ENCODE measurements around the gene AUP1. TPM values are rescaled to one million over a fixed set of nuclear protein-coding genes. Genes with fewer than 3 reads are reported as not detected.

Gene AUP1
- total RNA-seq, 1 experiment from 2014 or later: 91.5 TPM

DNA sequence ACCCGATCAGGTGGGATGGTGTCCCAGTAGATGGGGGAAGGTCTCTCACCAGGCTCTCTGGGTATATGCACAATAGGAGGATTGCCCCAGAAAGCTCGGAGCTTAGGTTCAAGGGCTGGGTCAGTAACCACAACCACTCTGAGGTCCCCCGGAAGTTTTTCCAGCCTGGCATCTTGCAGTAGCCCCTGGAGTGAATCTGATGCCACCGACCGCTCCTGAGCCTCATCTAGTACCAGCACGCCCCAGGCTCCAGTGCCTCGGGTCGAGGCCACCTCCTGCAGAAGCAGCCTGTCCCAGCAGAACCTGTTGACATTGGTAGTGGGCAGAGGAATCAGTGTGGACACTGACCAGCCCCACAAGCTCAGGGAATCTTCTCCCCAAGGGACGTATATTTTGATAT lies 5.5 kb downstream of the AUP1 start:
- H3K79me1 ChIP-seq (ENCODE audit: insufficient read depth, low read depth, low read length, poor library complexity, severe bottlenecking): peaks cover 4% of the 10 kb centered on the region
- H3K79me2 ChIP-seq (ENCODE audit: insufficient read depth, low read length): peaks cover 4% of the 10 kb centered on the region; the same call in 1 of the 2 replicates
- H3K27ac ChIP-seq (ENCODE audit: insufficient read length, low read depth, low read length): no peak overlapping the region
- no peak overlapping the region for H3K9ac ChIP-seq (ENCODE audit: extremely low read depth, insufficient read length, low read length)
- TF ChIP-seq, protein P1, sequence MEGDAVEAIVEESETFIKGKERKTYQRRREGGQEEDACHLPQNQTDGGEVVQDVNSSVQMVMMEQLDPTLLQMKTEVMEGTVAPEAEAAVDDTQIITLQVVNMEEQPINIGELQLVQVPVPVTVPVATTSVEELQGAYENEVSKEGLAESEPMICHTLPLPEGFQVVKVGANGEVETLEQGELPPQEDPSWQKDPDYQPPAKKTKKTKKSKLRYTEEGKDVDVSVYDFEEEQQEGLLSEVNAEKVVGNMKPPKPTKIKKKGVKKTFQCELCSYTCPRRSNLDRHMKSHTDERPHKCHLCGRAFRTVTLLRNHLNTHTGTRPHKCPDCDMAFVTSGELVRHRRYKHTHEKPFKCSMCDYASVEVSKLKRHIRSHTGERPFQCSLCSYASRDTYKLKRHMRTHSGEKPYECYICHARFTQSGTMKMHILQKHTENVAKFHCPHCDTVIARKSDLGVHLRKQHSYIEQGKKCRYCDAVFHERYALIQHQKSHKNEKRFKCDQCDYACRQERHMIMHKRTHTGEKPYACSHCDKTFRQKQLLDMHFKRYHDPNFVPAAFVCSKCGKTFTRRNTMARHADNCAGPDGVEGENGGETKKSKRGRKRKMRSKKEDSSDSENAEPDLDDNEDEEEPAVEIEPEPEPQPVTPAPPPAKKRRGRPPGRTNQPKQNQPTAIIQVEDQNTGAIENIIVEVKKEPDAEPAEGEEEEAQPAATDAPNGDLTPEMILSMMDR (conservative IDR thresholded peaks at IDR 0.05): no peak
- H2BK20ac ChIP-seq (ENCODE audit: low read depth, low read length, poor library complexity, severe bottlenecking): no peak overlapping the region
- no peak for DNase-seq
- Mint-ChIP-seq H3K4me1 (peaks cover 11 to 14% of the 10 kb centered on the region in 2 experiments), H3K36me3 (ENCODE audit: insufficient read depth in 1 of 3, low read depth in 3 of 3) (peaks cover 23 to 30% (median 30%) of the 10 kb centered on the region in 3 experiments), H3K27me3 (ENCODE audit: low read depth) (peaks cover 45% of the 10 kb centered on the region), H3K27ac (no peak overlapping the region), H3K9me3 (no peaks in the 10 kb centered on the region; a peak in 1 of 5 replicates), H3K4me3 (no peak overlapping the region; a peak in 1 of 5 replicates)
- H2BK15ac ChIP-seq (ENCODE audit: low read depth, low read length): no peak overlapping the region
- no peaks in the 10 kb centered on the region for H4K20me1 ChIP-seq (ENCODE audit: control insufficient read depth, insufficient read depth, insufficient read length)
- no peak overlapping the region for H4K8ac ChIP-seq (replicated peaks; ENCODE audit: insufficient read length, low read depth, low read length)
- no peak overlapping the region for H3K23ac ChIP-seq (ENCODE audit: insufficient read length, low read depth, low read length)
- no peak overlapping the region for H3K4ac ChIP-seq (ENCODE audit: low read depth, low read length)
- peaks cover 12% of the 10 kb centered on the region; the same call in 1 of the 2 replicates for H3K27me3 ChIP-seq (ENCODE audit: insufficient read depth, low read length)
- H2AFZ ChIP-seq (ENCODE audit: low read length): no peak overlapping the region
- H3K56ac ChIP-seq (ENCODE audit: insufficient read length, low read depth, low read length): no peak overlapping the region
- peaks cover 4% of the 10 kb centered on the region; the same call in 1 of the 2 replicates for H3K4me1 ChIP-seq (ENCODE audit: insufficient read depth, low read length)
- no peak overlapping the region for H3K4me2 ChIP-seq (ENCODE audit: insufficient read depth, insufficient read length, low read length)
- H3K9me3 ChIP-seq (ENCODE audit: control insufficient read depth, low read depth, low read length): no peaks in the 10 kb centered on the region
- H4K5ac ChIP-seq (ENCODE audit: insufficient read length, low read depth, low read length): no peak overlapping the region
- no peak overlapping the region for H2BK120ac ChIP-seq (ENCODE audit: low read depth, low read length, poor library complexity, severe bottlenecking)
- H3K23me2 ChIP-seq (ENCODE audit: insufficient read length, low read depth, low read length, poor library complexity, severe bottlenecking): peaks cover 6% of the 10 kb centered on the region
- no peak overlapping the region for H2BK5ac ChIP-seq (ENCODE audit: insufficient read length, low read length)
- H2AK5ac ChIP-seq (ENCODE audit: insufficient read length, low read length): no peak overlapping the region
- no CpG with 5 or more reads among the region's 9 CpGs for WGBS (ENCODE audit: extremely low coverage, insufficient read length, low lambda C conversion rate)
- no peak overlapping the region for H3K14ac ChIP-seq (ENCODE audit: insufficient read depth, low read length)
- H3T11ph ChIP-seq (ENCODE audit: low read length): no peak overlapping the region
- no peak overlapping the region for H3K18ac ChIP-seq (ENCODE audit: insufficient read length, low read depth, low read length)
- H4K91ac ChIP-seq (ENCODE audit: insufficient read length, low read depth, low read length): no peak overlapping the region
- no peak overlapping the region for H2BK12ac ChIP-seq (ENCODE audit: insufficient read length, low read depth, low read length)

All from H9 (cell line).